Daoy (cell line): Measurements from ENCODE around the gene WDR75. TPM values are rescaled to one million over a fixed set of nuclear protein-coding genes. Genes with fewer than 3 reads are reported as not detected.
"Not testable (repeated sequence)": the region's sequence is repeated elsewhere in the genome, so short reads cannot be mapped to it uniquely, and the experiment has no call there.

Experiments used
- DNase-seq: peaks from one replicate; pipeline ENCODE4 v3.0.0-alpha.2; 2015; ENCODE audit warnings: low read depth
- total RNA-seq: library from RNA; depleted of rRNA; stranded (reverse); fragments of >200 nt; shearing (Covaris generic); gene quantifications from 2 replicates; pipeline ENCODE4 v1.2.3, GENCODE V29; 2014

WDR75 gene
- total RNA-seq, 1 experiment from 2014 or later, result 72.5 TPM

DNA sequence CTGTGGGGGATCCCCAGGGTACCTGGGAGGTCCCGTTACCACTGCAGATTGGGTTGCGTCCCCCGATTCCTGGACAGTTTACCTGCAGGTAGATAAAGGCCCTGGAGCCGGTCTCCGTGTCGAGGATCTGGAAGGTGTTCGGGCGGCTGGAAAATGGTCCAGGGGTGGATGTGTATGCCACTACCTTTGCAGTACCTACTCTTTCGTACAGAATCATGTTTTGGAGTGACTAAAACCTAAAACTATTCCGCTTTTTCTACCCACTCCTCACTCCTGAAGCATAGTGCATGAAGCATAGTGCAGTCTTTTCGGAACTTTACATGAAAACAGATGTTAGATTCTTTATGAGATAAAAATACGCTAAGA is 418 bp downstream of the WDR75 start:
- DNase-seq, result no peak

DNA sequence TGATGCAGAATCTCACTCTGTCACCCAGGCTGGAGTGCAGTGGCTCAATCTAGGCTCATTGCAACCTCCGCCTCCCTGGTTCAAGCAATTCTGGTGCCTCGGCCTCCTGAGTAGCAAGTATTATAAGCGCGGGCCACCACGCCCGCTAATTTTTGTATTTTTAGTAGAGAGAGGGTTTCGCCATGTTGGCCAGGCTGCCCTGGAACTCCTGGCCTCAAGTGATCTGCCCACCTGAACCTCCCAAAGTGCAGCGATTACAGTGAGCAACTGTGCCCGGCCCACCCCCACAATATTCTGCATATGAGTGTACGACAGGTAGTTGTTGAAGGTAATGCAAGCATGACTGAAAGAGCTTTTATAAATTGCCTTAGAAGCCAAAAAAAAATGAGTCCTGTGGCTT is 1.2 kb downstream of the WDR75 start:
- no peak for DNase-seq

DNA sequence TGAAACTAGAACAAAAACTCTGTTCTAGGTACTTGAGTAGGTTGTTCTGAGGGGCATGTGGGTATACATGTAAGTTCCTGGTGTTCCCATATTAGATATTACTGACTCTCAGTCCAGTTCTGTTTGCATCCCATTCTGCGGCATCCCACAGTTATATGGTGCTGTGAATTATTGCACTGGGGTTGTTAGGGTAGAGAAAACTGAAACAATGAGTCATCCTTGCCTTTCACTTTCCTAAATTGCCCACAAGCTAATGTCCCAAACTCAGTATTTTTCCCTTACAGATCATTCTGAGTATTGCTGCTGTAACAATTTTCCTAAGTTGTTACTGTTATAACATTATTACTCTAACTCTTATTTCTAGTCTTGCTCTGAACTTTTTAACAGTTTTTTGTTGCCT is 3.0 kb downstream of the WDR75 start:
- peak; percentile 29 for DNase-seq

DNA sequence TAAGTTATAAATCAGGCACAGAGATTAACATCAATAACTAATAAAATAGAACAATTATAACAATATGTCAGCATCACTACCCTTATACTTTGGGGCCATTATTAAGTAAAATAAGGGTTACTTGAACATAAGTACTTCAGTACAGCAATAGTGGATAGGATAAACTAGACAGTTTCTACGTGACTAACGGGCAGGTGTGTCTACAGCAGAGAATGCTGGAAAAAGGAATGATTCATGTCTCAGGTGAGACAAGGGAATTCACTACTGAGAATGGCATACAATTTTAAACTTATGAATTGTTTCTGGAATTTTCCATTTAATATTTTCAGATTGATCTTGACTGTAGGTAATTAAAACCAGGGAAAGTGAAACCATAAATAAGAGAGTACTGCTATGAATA is 5.5 kb downstream of the WDR75 start:
- no peak for DNase-seq

DNA sequence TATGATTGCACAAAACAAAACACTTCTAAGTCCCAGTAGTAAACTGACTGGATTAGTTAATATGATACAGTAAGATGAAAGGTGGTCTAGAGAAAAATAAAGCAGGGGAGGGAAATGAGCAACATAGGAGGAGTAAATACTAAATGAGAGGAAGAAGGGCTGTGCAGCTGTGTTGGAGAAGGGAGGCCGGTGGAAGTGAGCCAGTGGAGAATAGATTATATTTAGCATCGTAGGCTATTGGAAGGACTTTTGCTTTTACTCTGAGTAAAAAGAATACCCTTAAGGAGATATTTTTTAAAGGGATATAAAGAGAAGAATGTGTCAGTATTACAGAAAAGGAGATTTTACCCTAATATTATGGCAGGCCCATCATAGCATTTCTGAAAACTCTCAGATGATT is 12.7 kb downstream of the WDR75 start:
- no peak for DNase-seq

DNA sequence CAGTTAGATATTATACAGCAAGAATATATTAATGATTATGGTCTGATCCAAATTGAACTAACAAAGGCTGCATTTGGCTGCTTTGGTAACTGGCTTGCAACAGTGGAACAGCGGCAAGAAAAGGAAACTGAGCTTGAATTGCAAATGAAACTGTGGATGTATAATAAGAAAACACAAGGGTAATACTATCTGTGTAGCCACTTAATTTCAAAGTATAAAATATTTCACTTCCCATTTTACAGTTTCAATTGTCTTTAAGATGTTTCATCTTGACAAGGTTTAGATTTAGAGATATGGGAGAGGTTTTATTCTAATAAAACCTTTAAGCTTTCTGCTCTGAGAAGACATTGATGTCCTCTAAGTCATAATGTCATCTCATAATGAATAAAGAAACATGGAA is 23.8 kb downstream of the WDR75 start:
- DNase-seq, result no peak

DNA sequence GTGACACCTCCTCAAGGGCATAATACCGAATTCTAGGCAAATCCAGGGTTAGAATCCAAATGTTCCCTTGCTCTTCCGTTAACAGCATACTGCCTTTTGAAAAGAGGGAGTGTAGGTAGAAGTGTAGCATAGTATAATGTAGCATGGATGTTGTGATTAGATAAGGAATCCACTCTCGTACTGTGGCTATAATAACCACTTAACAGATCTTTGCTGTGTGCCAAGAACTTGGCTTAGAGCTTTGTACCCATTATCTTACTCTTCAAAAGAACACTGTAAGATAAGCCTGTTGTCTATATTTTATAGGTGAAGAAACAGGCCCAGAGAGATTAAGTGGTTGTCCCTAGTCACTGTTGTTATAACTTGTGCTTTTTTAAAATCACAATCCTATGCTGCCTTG is 24.2 kb downstream of the WDR75 start:
- DNase-seq, result no peak

DNA sequence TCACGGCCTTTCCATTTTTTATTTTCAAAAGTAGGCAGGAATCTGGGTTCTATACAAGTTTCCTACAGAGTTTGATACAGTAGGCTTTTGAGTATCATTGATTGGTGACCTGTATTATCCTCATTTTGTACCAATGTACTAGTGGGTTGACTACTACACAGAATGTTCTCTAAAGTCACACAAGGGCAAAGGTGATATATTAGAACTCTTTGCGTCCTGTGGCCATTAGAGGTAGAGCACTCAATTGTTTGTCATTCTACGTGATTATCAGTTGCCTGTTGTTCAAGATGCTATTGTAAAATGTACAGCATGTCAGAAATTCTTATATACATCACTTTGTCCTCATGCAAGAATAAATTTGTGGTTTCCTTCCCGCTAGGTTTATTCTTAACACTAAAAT is 24.8 kb downstream of the WDR75 start:
- DNase-seq, result no peak

DNA sequence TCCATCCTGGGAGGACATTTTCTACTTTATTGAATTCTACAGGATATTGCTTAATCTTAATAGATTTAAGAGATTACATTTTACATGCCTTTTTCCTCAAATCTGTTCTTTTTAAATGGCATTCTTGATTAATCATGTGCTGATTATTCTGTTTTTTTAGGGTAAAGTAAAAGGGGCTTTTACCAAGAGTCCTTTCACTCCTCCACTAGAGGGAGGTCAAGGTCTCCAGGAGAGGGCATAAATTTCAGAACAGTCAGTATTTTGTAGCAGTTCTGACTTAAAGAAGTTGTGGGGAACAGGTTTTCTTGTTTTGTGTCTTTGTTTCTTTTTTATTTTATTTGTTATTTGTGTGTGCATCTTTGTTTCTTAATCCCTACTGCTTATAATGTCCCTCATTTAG is 25.4 kb downstream of the WDR75 start:
- DNase-seq, result no peak

DNA sequence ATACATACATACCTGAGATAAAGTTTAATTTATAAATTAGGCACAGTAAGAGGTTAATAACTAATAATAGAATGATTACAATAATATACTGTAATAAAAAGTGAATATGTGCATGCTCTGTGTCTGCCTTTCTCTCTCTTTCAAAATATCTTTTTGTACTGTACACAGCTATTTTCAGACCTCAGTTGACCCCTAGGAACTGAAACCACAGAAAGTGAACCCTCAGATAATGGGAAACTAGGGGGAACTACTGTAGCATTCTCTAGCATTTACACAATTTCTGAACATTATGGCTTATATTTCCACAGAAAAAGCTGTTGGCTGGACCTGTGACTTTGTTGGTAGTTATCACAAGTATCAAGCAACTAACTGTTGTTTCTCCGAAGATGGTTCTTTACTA is 25.9 kb downstream of the WDR75 start:
- DNase-seq, result no peak

DNA sequence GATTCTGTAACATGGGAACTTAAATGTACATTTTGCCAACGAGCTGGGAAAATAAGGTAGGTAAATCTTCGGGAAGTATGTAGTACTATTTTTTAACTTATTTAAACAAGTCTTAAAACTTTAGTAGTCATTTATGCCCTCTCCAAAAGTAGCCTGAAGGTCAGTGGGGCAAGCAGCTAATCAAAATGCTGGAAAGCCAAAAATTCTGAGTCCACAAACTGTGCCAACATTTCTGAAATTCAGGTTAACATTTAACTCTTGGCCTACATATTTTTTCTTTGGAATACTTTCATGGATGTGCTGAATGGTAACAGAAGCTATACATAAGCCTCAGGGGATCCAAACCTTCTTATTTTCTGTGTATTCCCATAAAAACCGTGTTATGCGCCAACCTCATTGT is 26.3 kb downstream of the WDR75 start:
- DNase-seq, result no peak

DNA sequence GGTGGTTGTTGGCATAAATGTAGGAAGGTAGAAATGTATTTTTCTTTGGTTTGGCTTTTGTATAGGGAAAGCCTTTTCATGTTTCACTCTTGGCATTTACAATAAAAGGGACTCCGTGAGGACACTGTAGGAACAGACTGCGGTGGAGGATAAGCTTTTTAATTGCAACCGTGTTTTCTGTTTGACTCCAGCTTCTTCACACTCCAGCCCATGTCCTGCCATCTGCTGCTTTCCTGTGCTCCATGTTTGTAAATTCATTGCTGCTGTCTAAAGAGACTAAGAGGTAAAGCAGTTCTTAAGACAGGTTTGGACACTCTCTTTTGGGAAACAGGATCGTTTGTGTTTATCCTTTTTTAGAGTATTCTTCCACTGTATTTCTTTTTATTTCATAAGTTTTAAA is 33.3 kb downstream of the WDR75 start:
- no peak for DNase-seq

DNA sequence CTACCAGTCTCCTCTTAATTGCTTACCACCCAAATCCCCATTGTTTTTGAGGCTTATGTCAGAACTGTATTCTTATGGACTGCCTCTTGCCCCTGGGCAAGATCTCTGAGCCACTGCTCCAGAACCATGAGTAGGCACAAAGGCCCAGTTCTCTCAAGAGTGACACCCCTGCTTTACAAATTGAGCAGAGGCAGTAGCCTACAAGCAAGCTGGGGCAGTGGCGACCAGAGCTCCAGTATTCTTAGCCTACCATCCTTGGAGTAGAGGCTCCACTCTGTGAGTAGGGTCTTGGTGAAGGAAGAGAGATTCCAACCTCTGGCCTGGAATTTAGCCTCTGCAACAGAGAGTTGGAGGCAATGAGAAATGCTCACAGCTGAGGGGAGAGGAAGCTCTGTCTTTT is 36.5 kb downstream of the WDR75 start:
- no peak for DNase-seq

DNA sequence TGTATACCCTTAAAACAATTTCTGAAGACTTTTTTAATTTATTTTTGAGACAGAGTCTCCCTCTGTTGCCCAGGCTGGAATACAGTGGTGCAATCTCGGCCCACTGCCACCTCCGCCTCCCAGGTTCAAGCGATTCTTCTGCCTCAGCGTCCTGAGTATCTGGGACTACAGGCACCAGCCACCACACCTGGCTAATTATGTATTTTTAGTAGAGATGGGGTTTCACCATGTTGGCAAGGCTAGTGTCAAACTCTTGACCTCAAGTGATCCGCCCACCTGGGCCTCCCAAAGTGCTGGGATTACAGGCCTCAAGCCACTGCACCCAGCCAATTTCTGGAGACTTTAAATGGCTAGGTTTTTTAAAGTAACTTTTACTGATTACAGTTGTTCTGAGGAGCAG is 37.0 kb downstream of the WDR75 start:
- DNase-seq, result not testable (repeated sequence)

DNA sequence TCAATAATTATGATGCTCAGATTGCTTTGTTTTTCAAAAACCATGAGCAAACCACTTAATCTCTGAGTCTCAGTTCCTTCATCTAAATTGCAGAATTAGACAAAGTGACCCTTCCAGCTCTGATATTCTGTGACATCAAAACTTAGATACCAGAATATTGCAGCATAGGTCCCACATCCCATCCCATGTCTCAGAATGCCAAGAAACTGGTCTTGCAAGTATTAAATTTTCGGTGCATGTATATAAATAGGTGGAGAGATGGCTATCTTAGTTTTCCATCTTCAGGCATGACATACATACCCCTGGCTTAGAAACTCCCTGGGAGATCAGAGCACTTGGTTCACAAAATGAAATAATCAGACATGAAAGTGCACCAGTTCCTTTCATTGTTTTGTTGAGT is 39.8 kb downstream of the WDR75 start:
- DNase-seq, result no peak

DNA sequence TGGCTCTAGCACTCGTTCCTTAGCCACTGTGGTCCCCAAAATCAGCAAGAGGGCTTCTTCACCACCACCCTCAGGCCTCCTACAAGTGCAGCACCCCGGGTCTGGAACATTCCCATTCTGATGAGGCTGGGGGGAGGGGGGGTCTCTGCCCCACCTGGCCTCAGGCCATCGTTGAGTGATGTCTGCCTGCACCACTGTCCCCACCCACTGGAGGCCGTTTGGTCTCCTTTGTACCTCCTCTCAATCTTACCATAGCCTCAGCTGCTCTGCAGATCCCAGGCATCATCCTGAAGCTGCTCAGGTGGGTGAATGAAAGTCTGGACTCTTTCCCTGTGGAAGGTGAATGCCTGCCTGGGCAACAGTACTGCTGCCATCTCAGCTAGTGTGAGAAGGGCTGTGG is 42.3 kb downstream of the WDR75 start:
- DNase-seq, result no peak

DNA sequence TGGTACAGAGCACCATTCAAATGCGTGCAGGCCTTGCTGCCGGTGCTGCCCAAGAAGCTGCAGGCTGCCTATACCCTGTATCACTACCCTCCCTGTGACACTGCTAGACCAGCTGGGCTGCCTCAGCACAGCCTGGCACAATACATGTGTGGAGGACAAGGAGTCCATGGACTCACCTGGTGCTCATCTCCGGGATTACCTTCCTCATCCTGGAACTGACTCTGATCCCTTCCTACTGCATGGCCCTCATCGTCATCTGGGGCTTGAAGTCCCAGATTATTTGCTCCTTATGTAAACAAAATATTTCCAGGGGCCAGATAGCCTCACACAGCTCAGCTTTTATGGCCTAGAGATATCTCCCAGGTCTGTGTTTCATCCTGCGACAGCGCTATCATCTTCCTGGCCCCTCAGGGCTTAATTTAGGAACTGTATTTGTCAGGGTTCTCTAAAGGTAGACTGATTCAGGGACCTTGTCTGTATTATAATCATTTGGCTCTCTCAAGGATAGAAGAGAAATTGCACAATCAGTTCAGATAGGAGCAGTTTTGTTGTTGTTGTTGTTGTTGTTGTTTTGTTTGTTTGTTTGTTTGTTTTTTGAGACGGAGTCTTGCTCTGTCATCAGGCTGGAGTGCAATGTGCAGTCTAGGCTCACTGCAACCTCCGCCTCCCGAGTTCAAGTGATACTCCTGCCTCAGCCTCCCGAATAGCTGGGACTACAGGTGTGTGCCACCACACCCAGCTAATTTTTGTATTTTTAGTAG is 42.9 kb downstream of the WDR75 start:
- DNase-seq, result no peak

DNA sequence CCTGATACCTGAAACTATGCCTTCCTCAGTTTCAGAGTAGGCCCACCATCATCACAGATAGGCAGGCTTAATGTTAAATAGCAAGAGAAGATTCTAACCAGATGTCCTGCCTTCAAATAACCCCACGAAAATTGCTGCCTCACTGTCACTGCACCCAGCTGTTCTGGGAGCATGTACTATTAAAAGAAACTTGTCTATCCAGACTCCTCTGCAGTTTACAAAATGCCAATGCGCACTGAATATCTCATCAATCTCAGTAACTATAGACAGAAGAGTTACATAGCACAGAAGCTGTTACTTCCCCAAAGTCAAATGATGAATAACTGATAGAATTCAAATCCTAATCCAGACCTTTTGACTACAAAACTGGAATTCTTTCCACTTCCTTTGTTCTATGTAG is 43.9 kb downstream of the WDR75 start:
- no peak for DNase-seq

DNA sequence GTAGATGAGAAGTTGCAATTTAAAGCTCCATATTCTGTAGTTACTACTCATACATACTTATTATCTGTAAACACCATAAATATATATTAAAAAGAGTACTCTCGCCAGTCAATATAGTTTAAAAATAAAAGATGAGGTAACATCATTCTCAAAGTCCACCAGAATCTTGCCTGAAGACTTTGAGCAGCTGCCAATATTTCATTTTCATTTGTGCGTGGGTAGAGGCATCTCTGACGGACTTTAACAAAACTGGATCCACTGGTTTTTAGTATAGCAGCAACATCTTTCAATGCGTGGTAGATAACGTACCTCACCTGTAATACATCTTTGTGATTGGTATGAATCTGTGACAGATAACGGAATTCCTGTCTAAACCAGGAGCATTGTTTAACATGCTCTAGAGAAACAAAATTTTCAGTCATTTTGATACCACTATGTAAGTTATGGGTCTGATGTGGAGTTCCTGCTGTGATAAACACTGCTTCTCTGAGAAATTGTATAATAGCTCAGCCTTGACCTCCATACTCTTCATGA is 45.0 kb downstream of the WDR75 start:
- no peak for DNase-seq

DNA sequence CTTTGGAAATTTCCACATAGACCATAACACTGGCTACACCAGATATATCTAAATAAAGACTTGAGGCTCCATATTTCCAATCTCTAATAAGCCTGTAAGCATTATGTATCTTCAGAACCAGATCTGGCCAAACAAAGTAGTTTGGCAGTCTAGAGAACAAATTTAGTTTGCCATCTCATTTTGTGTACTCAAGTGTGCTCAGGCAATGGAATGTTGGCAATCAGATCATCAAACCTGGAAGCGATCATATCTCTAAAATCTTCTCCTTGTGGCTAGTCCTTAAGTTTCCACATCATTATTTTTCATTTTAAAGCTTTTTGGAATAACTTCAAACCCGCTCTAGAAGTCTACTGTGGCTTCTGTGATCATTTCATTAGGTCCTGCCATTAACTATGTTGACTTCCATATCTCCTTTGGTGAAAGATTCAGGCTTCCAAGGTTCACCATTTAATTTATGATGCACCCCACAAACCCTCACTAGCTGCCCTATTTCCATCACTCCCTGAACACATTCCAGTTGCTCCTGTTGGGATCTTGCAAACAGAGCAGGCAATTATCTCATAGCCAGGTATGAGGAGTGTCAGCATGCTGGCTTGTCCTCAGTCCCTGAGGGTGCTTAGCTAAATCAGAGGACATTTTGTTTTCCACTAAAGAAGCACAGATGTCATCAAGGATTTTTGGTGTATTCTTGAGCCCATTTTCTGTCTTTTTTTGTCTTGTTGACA is 46.2 kb downstream of the WDR75 start:
- no peak for DNase-seq

DNA sequence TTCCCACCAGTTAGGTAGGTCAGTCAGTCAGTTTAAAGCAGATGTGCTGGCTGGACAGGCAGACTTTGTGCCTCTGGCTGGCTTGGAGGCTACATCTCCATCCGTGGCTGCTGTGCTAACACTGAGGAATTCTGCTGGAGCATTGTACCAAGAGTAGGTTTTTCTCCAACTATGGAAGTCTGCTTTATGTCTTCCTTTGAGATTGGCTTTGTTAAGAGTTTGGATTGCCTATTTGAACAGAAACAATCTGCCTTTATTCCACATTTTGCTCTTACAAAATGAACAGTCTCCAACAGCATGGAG is 46.7 kb downstream of the WDR75 start:
- DNase-seq, result no peak

DNA sequence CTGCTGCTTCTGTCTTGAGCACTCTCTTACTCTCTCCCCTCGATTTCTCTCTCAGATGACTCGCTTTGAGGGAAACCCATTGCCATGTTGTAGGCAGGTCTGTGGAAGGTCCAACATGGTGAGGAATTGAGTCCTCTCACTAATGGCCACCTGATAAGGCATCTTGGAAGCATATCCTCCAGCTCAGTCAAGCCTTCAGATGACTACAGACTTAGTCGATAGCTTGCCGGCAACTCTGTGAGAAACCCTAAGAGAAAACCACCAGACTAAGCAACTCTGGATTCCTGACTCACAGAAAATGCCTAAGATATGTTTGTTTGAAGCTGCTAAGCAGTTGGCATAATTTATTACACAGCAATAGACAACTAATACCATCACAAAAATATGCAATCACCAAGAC is 51.2 kb downstream of the WDR75 start:
- DNase-seq, result no peak

DNA sequence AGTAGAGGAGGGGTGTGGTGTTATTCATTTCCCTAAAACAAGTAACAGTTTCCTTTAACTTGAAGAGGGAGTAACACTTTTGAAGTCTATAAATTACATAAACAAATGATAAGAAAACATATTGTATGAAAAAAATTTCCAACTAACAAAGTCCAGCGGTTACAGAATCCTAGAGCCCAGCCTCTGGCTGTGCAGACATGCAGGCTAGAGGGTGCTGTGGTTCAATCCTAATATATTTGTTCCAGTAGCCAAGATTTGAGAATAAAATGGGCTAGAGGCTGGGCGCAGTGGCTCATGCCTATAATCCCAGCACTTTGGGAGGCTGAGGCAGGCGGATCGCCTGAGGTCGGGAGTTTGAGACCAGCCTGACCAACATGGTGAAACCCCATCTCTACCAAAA is 56.9 kb downstream of the WDR75 start:
- DNase-seq, result no peak

DNA sequence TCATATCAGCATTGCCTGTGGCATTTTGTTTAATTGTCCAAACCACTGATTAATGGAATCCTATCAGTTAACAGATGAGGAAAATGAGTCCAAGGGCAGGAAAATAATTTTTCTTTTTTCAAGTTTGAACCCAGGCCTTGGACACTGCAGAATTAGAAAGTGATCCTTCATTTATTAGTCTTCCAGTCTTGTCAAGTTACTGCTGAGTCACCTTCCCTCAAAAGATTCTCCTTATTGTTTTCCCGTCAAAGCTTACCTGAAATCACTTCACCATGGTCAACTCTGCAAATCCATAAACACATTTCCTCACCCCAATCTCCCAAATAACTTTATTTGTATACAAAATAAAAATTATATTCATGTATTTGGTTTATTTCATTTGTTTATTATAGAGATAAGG is 57.9 kb downstream of the WDR75 start:
- DNase-seq, result no peak
